DND-41 (cell line): ENCODE results near the gene MAP3K6.

Experiments
- ATAC-seq: fragments of 200-7000 bp; cut with Tn5 transposase; 3 replicates; pipeline ENCODE4 v1.9.1; 2021; ENCODE audit warnings: low read depth; ENCODE audit not compliant: insufficient read depth
- DNase-seq: peaks from one replicate; pipeline ENCODE4 v3.0.0-alpha.2; 2020
- H2AFZ ChIP-seq: 2 replicates; pipeline ENCODE4 v1.6.0; 2012; ENCODE audit warnings: low read depth, low read length
- H3K27ac ChIP-seq: 2 replicates; pipeline ENCODE4 v1.5.1; 2012; ENCODE audit warnings: low read length, inconsistent platforms
- H3K27me3 ChIP-seq: fragments of 200-600 bp; sonication (generic); 2 replicates; pipeline ENCODE4 v1.6.0; 2012; ENCODE audit warnings: low read length, mild to moderate bottlenecking, inconsistent platforms; ENCODE audit not compliant: insufficient read depth, poor library complexity
- H3K36me3 ChIP-seq: 2 replicates; pipeline ENCODE4 v1.5.1; 2012; ENCODE audit warnings: low read length, inconsistent platforms; ENCODE audit not compliant: insufficient read depth
- H3K4me1 ChIP-seq: 2 replicates; pipeline ENCODE4 v1.5.1; 2012; ENCODE audit warnings: mild to moderate bottlenecking, low read length; ENCODE audit not compliant: insufficient read depth
- H3K4me2 ChIP-seq: 2 replicates; pipeline ENCODE4 v1.6.0; 2012; ENCODE audit warnings: mild to moderate bottlenecking, moderate library complexity, low read length, inconsistent platforms; ENCODE audit not compliant: insufficient read depth
- H3K4me3 ChIP-seq, 2 experiments: fragments of 200-600 bp in 1 of 2; shearing (Covaris generic) in 1 of 2; 2 replicates each; pipeline ENCODE4 v1.5.1; 2012 to 2016; ENCODE audit warnings: inconsistent platforms in 2 of 2, low read length in 2 of 2, mild to moderate bottlenecking in 2 of 2, low read depth in 1 of 2, moderate library complexity in 1 of 2
- H3K79me2 ChIP-seq: 2 replicates; pipeline ENCODE4 v1.6.0; 2012; ENCODE audit warnings: low read length, inconsistent platforms; ENCODE audit not compliant: insufficient read depth
- H3K9ac ChIP-seq: 2 replicates; pipeline ENCODE4 v1.6.0; 2012; ENCODE audit warnings: low read depth, mild to moderate bottlenecking, inconsistent platforms, low read length, moderate library complexity
- H3K9me3 ChIP-seq: 2 replicates; pipeline ENCODE4 v1.5.1; 2012; ENCODE audit warnings: low read length, moderate library complexity, mild to moderate bottlenecking, inconsistent platforms; ENCODE audit not compliant: insufficient read depth, severe bottlenecking
- H4K20me1 ChIP-seq: 2 replicates; pipeline ENCODE4 v1.6.0; 2012; ENCODE audit warnings: low read length; ENCODE audit not compliant: insufficient read depth
- EZH2 ChIP-seq: IDR thresholded peaks from 3 replicates; pipeline ENCODE4 v1.6.1; 2012; ENCODE audit warnings: borderline replicate concordance, low read depth, mild to moderate bottlenecking, moderate library complexity, low read length, inconsistent platforms; ENCODE audit not compliant: severe bottlenecking
- TF ChIP-seq, protein P1 (sequence below): IDR thresholded peaks from 2 replicates; pipeline ENCODE4 v1.5.1; 2012; ENCODE audit warnings: borderline replicate concordance, low read length, moderate library complexity, mild to moderate bottlenecking; ENCODE audit not compliant: poor library complexity, severe bottlenecking; ENCODE audit errors: extremely low read depth

Gene MAP3K6

GRCh38 chr1:27394282-27394658 is 27.5 kb upstream of the MAP3K6 start:
- H3K27me3 ChIP-seq = no peaks in the 10 kb centered on the region
- H3K36me3 ChIP-seq = no peaks in the 10 kb centered on the region
- ATAC-seq (no peak), DNase-seq (no peak)
- H3K79me2 ChIP-seq = no peaks in the 10 kb centered on the region
- H3K4me2 ChIP-seq = no peak overlapping the region
- TF ChIP-seq, protein P1, sequence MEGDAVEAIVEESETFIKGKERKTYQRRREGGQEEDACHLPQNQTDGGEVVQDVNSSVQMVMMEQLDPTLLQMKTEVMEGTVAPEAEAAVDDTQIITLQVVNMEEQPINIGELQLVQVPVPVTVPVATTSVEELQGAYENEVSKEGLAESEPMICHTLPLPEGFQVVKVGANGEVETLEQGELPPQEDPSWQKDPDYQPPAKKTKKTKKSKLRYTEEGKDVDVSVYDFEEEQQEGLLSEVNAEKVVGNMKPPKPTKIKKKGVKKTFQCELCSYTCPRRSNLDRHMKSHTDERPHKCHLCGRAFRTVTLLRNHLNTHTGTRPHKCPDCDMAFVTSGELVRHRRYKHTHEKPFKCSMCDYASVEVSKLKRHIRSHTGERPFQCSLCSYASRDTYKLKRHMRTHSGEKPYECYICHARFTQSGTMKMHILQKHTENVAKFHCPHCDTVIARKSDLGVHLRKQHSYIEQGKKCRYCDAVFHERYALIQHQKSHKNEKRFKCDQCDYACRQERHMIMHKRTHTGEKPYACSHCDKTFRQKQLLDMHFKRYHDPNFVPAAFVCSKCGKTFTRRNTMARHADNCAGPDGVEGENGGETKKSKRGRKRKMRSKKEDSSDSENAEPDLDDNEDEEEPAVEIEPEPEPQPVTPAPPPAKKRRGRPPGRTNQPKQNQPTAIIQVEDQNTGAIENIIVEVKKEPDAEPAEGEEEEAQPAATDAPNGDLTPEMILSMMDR = no peak
- no peak for TF ChIP-seq EZH2
- H3K9ac ChIP-seq = no peak overlapping the region
- H2AFZ ChIP-seq = no peak overlapping the region
- H3K27ac ChIP-seq = no peak overlapping the region
- H3K4me1 ChIP-seq = peaks cover 5% of the 10 kb centered on the region; the same call in 1 of the 2 replicates
- H3K4me3 ChIP-seq = no peak overlapping the region
- no peaks in the 10 kb centered on the region for H3K9me3 ChIP-seq
- no peaks in the 10 kb centered on the region for H4K20me1 ChIP-seq

DNA sequence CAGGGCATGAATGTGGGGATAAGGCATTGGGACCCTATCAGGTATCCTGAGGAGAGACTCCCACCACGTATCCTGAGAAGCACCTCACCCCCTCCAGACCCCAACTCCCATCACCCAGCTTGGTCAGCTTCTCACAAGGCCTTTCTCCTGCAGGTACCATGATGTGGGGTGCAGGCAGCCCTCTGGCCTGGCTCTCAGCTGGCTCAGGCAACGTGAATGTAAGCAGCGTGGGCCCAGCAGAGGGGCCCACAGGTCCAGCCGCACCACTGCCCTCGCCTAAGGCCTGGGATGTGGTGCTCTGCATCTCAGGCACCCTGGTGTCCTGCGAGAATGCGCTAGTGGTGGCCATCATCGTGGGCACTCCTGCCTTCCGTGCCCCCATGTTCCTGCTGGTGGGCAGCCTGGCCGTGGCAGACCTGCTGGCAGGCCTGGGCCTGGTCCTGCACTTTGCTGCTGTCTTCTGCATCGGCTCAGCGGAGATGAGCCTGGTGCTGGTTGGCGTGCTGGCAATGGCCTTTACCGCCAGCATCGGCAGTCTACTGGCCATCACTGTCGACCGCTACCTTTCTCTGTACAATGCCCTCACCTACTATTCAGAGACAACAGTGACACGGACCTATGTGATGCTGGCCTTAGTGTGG is 27.0 kb upstream of the MAP3K6 start:
- Histone ChIP-seq H3K36me3 (no peaks in the 10 kb centered on the region), H3K4me1 (peaks cover 5% of the 10 kb centered on the region; the same call in 1 of the 2 replicates), H3K27ac (no peak overlapping the region), H3K9me3 (no peaks in the 10 kb centered on the region), H3K4me2 (no peak overlapping the region), H3K79me2 (no peaks in the 10 kb centered on the region), H2AFZ (no peak overlapping the region), H4K20me1 (no peaks in the 10 kb centered on the region), H3K4me3 (no peak overlapping the region), H3K9ac (no peak overlapping the region), H3K27me3 (no peaks in the 10 kb centered on the region)
- TF ChIP-seq EZH2 = no peak
- TF ChIP-seq, protein P1 = no peak
- no peak for DNase-seq
- no peak for ATAC-seq

GRCh38 chr1:27392778-27393635 is 26.2 kb upstream of the MAP3K6 start:
- Histone ChIP-seq H3K9ac (no peak overlapping the region), H2AFZ (no peak overlapping the region), H3K4me1 (peaks cover 5% of the 10 kb centered on the region; the same call in 1 of the 2 replicates), H3K27me3 (no peaks in the 10 kb centered on the region), H3K36me3 (no peaks in the 10 kb centered on the region), H3K79me2 (no peaks in the 10 kb centered on the region), H3K4me3 (no peak overlapping the region), H3K9me3 (no peaks in the 10 kb centered on the region), H3K27ac (no peak overlapping the region), H4K20me1 (no peaks in the 10 kb centered on the region), H3K4me2 (no peak overlapping the region)
- DNase-seq = no peak
- ATAC-seq = no peak
- TF ChIP-seq, protein P1 = no peak
- TF ChIP-seq EZH2 = no peak
